Measurements from ENCODE around the gene PANK4. TPM values are rescaled to one million over a fixed set of nuclear protein-coding genes. Genes with fewer than 3 reads are reported as not detected.

Gene PANK4
- total and polyA plus RNA-seq, 12 donors = 26.1 to 56.4 (median 34.5) TPM

- no peak for TF ChIP-seq CTCF (IDR thresholded peaks at IDR 0.05)
- Histone ChIP-seq H3K27ac (no peak overlapping the region), H3K9me3 (no peaks in the 10 kb centered on the region), H3K4me1 (peaks cover 8 to 27% (median 19%) of the 10 kb centered on the region in 9 donors), H3K27me3 (no peaks in the 10 kb centered on the region), H3K36me3 (peaks cover 24 to 78% (median 50%) of the 10 kb centered on the region in 9 donors), H3K4me3 (no peak overlapping the region)
- 91 to 95% methylated on average over 29 to 30 of the region's 30 CpGs for WGBS, 2 donors
- intact Hi-C loops (cut with DNase I) = loop anchor here in 2 of 10 donors (10.0 kb wide), 1 partner anchor 125 kb away; no protein-coding TSS in a partner anchor
- no peak for DNase-seq
- no peak for ATAC-seq
Observed at GRCh38 chr1:2519729-2520128, 6.7 kb downstream of the PANK4 start.

- H3K4me1 ChIP-seq = peaks cover 6 to 21% (median 13%) of the 10 kb centered on the region in 9 donors
- no peaks in the 10 kb centered on the region for H3K27me3 ChIP-seq
- H3K9me3 ChIP-seq = no peaks in the 10 kb centered on the region
- no peak overlapping the region for H3K4me3 ChIP-seq
- no peak for TF ChIP-seq CTCF (IDR thresholded peaks at IDR 0.05)
- intact Hi-C loops (cut with DNase I) = no loop called here
- 88 to 89% methylated on average over 25 of the region's 25 CpGs for WGBS, 2 donors
- no peak for ATAC-seq
- no peak overlapping the region for H3K27ac ChIP-seq
- no peak for DNase-seq
- peaks cover 24 to 82% (median 51%) of the 10 kb centered on the region in 9 donors for H3K36me3 ChIP-seq
Observed at GRCh38 chr1:2519029-2519685, 7.2 kb downstream of the PANK4 start.

GRCh38 chr1:2518528-2518927 lies 7.9 kb downstream of the PANK4 start:
- Histone ChIP-seq H3K4me1 (peaks cover 2 to 15% (median 7%) of the 10 kb centered on the region in 9 donors), H3K9me3 (no peaks in the 10 kb centered on the region), H3K27ac (no peak overlapping the region), H3K4me3 (no peak overlapping the region), H3K27me3 (no peaks in the 10 kb centered on the region), H3K36me3 (peaks cover 24 to 88% (median 58%) of the 10 kb centered on the region in 9 donors)
- no peak for DNase-seq
- no peak for TF ChIP-seq CTCF (IDR thresholded peaks at IDR 0.05)
- ATAC-seq = no peak
- intact Hi-C loops (cut with DNase I) = no loop called here
- 94 to 95% methylated on average over 26 of the region's 26 CpGs for WGBS, 2 donors

- intact Hi-C loops (cut with DNase I) = no loop called here
- Histone ChIP-seq H3K9me3 (no peaks in the 10 kb centered on the region), H3K27ac (no peak overlapping the region), H3K27me3 (no peaks in the 10 kb centered on the region), H3K4me3 (no peak overlapping the region), H3K36me3 (peaks cover 24 to 94% (median 63%) of the 10 kb centered on the region in 9 donors), H3K4me1 (peaks cover 0 to 9% (median 1%) of the 10 kb centered on the region in 9 donors)
- no peak for TF ChIP-seq CTCF (IDR thresholded peaks at IDR 0.05)
- DNase-seq = no peak
- WGBS, 2 donors = 94 to 96% methylated on average over 17 of the region's 17 CpGs
- ATAC-seq = no peak
Observed at GRCh38 chr1:2517966-2518365, 8.4 kb downstream of the PANK4 start.

Data from heart right ventricle (tissue), 16 donors.